GM21381 (cell line): ENCODE data around the gene CAND1.
"Not testable (repeated sequence)": the region's sequence is repeated elsewhere in the genome, so short reads cannot be mapped to it uniquely, and the experiment has no call there.

Source experiments
- ATAC-seq: cut with Tn5 transposase; IDR thresholded peaks from one replicate; pipeline ENCODE4 v1.9.1; 2021; ENCODE audit warnings: mild to moderate bottlenecking, moderate library complexity; ENCODE audit not compliant: unreplicated experiment

Gene CAND1

GRCh38 chr12:67338426-67338825 is 69.3 kb downstream of the CAND1 start:
- ATAC-seq = no peak

- ATAC-seq = no peak
Measured at GRCh38 chr12:67339530-67339929, 70.4 kb downstream of the CAND1 start.

GRCh38 chr12:67341086-67341485 is 71.9 kb downstream of the CAND1 start:
- not testable (repeated sequence) for ATAC-seq

- ATAC-seq = no peak
Measured at GRCh38 chr12:67344979-67345710, 76.0 kb downstream of the CAND1 start.

- ATAC-seq = no peak
Measured at GRCh38 chr12:67348683-67349082, 79.5 kb downstream of the CAND1 start.

- ATAC-seq = no peak
Measured at GRCh38 chr12:67352682-67353081, 83.5 kb downstream of the CAND1 start.

- no peak for ATAC-seq
Measured at GRCh38 chr12:67354322-67354721, 85.2 kb downstream of the CAND1 start.

GRCh38 chr12:67354966-67355365 is 85.8 kb downstream of the CAND1 start:
- ATAC-seq = no peak

- ATAC-seq = no peak
Measured at GRCh38 chr12:67355428-67356379, 86.5 kb downstream of the CAND1 start.

GRCh38 chr12:67356380-67356774 is 87.2 kb downstream of the CAND1 start:
- no peak for ATAC-seq

GRCh38 chr12:67357376-67358125 is 88.4 kb downstream of the CAND1 start:
- no peak for ATAC-seq

- ATAC-seq = no peak
Measured at GRCh38 chr12:67358781-67359338, 89.7 kb downstream of the CAND1 start.

- no peak for ATAC-seq
Measured at GRCh38 chr12:67362526-67362925, 93.4 kb downstream of the CAND1 start.

GRCh38 chr12:67364228-67364627 is 95.1 kb downstream of the CAND1 start:
- ATAC-seq = no peak

- no peak for ATAC-seq
Measured at GRCh38 chr12:67365131-67365530, 96.0 kb downstream of the CAND1 start.

GRCh38 chr12:67367843-67368242 is 98.7 kb downstream of the CAND1 start:
- ATAC-seq = no peak
